PC-3 (cell line): Measurements from ENCODE around the gene NET1.

Experiments used
- CTCF ChIP-seq: fragments of 300-600 bp; sonication (generic); conservative IDR thresholded peaks from 2 replicates; pipeline ENCODE4 v1.5.1; 2017; ENCODE audit warnings: antibody characterized with exemption, low read depth, mild to moderate bottlenecking, low read length
- EZH2 ChIP-seq: fragments of 300-600 bp; sonication (generic); IDR thresholded peaks from one replicate; pipeline ENCODE4 v1.6.1; 2017; ENCODE audit warnings: antibody characterized with exemption, mild to moderate bottlenecking, low read length; ENCODE audit not compliant: unreplicated experiment

GRCh38 chr10:5423771-5424170 is 11.4 kb downstream of the NET1 start:
- TF ChIP-seq CTCF = no peak
- no peak for TF ChIP-seq EZH2
